GM12801 (cell line): ENCODE results near the gene RPS21.

Experiments
- TF ChIP-seq, protein P1 (sequence below): IDR thresholded peaks from one replicate; pipeline ENCODE4 v1.5.1; 2011; ENCODE audit warnings: control low read depth; ENCODE audit not compliant: insufficient read length; ENCODE audit errors: extremely low read depth

The RPS21 gene

DNA sequence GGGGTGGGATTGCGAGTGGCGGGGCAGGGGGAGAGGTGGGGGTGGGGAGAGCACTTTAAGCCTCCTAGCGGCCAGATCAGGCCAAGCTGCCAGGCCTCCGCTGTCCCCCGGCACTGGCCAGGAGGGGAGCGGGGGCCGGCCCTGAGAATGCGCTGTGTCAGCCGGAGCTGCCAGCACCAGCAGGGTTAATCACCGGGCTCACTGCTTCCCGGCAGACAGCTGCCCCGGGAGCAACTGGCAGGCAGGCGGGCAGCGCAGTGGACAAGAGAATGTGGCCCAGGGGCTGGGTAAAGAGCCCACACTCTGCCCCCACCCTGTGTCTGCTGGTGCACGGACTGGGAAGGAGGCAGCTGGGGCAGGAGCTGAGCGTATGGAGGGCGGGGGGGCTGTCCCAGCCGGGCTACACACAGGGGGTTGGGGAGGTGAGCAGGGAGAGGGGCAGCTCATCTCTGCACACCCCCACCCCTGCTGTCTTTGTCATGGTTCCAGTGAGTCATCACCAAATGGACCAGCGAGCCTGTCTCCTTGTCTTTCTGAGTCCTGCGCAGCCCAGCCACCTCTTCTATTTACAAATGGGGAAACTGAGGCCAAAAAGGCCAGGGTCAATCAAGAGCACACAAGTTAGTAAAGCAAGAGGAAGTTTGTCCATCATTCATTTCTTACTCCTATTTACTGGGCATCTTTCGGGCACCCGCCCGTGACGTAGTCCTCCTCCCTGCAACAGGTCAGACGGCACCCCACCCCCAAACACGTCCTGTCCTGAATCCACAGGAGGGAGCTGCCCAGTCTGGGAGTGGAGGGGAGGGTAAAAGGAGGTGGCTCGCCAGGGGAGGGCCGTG, 17.7 kb upstream of the RPS21 start:
- TF ChIP-seq, protein P1, sequence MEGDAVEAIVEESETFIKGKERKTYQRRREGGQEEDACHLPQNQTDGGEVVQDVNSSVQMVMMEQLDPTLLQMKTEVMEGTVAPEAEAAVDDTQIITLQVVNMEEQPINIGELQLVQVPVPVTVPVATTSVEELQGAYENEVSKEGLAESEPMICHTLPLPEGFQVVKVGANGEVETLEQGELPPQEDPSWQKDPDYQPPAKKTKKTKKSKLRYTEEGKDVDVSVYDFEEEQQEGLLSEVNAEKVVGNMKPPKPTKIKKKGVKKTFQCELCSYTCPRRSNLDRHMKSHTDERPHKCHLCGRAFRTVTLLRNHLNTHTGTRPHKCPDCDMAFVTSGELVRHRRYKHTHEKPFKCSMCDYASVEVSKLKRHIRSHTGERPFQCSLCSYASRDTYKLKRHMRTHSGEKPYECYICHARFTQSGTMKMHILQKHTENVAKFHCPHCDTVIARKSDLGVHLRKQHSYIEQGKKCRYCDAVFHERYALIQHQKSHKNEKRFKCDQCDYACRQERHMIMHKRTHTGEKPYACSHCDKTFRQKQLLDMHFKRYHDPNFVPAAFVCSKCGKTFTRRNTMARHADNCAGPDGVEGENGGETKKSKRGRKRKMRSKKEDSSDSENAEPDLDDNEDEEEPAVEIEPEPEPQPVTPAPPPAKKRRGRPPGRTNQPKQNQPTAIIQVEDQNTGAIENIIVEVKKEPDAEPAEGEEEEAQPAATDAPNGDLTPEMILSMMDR: no peak

DNA sequence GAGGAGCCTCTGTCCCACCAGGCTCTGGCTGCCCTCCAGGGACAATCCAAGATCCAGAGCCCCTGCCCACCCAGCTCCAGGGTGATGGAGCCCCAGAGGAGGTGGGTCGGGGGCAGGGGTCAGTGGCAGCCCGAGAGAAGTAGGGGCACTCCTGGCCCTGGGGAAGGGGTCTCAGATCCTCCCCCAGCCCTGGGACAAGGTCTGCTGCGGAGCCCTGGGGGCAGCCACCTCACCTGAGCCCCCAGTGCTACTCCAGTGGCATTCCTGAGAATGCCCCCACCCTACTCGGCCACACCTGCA, 17.1 kb upstream of the RPS21 start:
- TF ChIP-seq, protein P1: no peak

DNA sequence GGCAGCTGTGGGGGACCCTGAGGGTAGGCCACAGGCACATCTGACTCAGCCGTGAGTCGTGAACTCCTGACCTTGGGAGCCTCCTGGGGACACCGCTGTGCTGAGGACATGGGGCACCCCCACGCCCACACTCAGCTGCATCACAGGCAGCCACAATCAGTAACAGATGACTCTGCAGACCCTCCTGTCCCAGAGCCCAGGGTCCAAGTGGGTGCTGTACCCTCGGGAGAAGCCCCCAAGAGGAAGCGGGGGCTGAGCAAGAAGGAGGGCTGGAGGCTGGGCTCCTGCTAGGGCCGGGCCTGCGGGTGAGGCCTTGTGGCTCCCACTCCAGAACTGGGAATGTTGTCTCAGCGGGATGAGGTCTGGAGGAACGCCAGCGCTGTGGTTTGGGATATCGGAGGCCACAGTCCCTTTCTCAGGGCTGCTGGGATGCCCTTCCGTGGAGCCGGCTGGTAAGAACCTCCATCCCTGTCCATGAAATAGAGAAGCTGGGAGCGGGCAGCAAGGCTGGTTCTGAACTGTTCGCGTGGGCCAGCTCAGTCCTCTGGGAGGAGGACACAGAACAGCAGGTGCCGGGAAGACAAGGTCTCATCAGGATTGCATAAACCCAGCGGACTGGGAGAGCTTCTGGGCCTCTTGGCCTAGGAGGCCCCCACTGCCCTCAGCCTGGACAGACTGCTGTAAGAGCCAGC, 16.6 kb upstream of the RPS21 start:
- TF ChIP-seq, protein P1: no peak

DNA sequence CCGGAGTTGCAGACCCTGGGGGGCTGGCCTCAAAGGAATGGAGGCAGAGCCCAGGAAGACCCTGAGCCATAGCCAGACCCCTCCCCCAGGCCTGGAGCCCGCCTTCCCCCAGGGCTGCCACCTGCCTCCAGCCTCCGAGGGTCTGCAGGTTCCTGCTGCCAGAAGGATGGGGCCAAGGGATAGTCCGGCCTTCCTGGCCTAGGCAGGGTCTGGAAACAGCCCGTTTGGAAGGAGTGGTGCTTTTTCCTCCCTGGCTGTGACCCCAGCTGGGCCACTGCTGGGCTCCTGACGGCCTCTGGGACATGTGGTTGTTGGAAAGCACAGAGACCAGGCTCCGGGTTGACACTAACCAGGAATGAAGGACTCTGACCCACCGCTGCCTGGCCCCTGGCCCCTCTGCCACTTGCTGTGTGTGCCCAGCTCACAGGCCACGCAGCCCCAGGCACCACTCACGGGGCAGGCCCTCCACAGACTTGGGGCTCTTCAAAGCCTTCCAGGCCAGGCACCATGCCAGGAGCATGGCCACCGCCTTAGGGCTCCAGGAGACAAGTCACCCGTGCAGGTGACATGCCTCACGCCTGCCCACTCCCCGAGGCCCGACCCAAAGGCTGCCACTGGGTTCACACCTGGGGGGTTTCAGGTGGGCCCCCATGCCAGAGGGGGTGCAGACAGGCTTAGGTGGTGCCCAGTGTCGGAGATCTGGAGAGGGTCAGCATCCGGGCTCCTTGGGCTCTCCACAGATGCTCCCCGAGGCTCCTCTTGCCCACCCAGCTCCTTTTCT, 15.9 kb upstream of the RPS21 start:
- TF ChIP-seq, protein P1: no peak

DNA sequence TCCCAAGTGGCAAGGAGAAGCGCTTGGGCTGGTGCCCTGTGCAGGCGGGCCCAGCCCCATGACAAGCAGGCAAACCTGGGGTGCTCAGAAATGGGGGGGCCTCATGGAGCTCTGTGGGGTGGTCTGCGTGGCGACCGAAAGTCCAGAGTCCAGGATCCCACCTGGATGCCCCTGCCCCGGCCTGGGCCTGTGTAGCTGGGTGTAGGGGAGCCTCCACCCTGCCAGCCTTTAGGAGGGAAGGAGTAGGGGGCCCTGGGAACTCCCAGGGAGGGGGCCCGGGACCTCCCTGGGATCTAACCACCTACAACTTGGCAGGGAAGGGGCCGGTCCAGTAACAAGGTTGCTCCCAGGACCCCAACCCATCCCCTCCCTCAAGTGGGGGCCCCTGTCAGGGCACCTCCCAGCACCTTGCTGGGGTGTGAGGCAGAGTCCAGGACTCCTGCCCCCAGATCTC, 15.3 kb upstream of the RPS21 start:
- TF ChIP-seq, protein P1: no peak

DNA sequence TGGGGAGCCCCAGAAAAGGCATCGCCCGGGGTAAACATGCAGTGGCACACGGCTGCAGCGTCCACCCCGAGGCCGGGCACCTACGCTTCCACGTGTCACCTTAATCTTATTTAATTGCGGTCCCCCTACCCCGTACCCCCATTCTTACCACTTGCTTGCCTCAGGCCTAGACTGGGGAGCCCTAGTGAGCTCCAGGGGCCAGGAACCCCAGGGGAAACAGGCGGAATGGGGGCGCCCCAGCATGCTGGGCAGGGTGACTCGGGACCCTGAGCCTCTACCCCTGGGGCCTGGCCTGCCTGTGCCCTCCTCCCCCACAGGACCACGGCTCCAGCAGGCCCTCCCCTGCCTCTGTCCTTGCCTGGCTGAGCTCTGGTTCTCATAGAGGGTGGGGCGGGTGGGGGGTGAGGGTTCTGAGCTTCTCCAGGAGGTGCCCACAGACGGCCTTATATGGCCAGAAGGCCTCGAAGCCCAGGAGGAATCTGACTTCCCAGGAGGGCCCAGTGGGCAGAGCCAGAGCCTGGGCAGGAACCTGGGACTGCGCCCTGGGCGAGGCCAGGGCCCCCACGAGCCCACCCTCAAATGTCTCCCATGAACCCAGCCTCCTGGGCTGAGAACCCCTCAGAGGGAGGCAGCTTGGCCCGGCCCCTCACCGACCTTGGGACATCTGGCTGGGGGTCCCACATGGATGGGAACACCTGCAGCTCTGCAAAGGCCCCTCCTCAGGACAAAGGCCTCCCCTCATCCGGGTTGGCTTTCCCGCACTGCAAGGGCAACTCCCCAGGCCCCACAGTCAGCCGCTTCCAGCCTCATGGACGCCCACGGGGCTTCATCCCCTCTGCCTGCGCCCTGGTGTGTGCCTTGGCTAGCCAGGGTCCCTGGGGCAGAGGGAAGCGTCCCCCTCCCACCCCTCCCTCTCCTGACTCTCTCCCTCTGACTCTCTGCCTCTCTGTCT, 14.6 kb upstream of the RPS21 start:
- TF ChIP-seq, protein P1: no peak
